Smooth muscle cell (in vitro differentiated cells): ENCODE data around the gene ZDHHC4. TPM values are rescaled to one million over a fixed set of nuclear protein-coding genes. Genes with fewer than 3 reads are reported as not detected.
"Not testable (repeated sequence)": the region's sequence is repeated elsewhere in the genome, so short reads cannot be mapped to it uniquely, and the experiment has no call there.

Experiments used
- DNase-seq: peaks from one replicate; lab custom pipeline; 2025; ENCODE audit not compliant: unreplicated experiment; lab: John Stamatoyannopoulos, UW
- H2AFZ ChIP-seq: fragments of 200-600 bp; sonication (generic); 2 replicates; pipeline ENCODE4 v1.6.0; 2016; ENCODE audit warnings: antibody characterized with exemption, low read depth, mild to moderate bottlenecking
- H3F3A ChIP-seq: fragments of 200-600 bp; sonication (generic); 2 replicates; pipeline ENCODE4 v1.6.0; 2017; ENCODE audit warnings: antibody characterized with exemption, low read depth
- H3K27ac ChIP-seq: fragments of 200-600 bp; sonication (generic); 2 replicates; pipeline ENCODE4 v1.5.1; 2016; ENCODE audit warnings: low read depth, mild to moderate bottlenecking
- H3K27me3 ChIP-seq: fragments of 200-600 bp; sonication (generic); 2 replicates; pipeline ENCODE4 v1.6.1; 2016; ENCODE audit warnings: low read depth, mild to moderate bottlenecking
- H3K36me3 ChIP-seq: fragments of 200-600 bp; sonication (generic); 2 replicates; pipeline ENCODE4 v1.5.1; 2016; ENCODE audit warnings: low read depth
- H3K4me1 ChIP-seq: fragments of 200-600 bp; sonication (generic); 2 replicates; pipeline ENCODE4 v1.5.1; 2016; ENCODE audit warnings: low read depth
- H3K4me2 ChIP-seq: fragments of 200-600 bp; sonication (generic); 2 replicates; pipeline ENCODE4 v1.6.0; 2016; ENCODE audit warnings: mild to moderate bottlenecking
- H3K4me3 ChIP-seq: fragments of 200-600 bp; sonication (generic); 2 replicates; pipeline ENCODE4 v1.5.1; 2016; ENCODE audit warnings: mild to moderate bottlenecking
- H3K79me2 ChIP-seq: fragments of 200-600 bp; sonication (generic); 2 replicates; pipeline ENCODE4 v1.6.0; 2016; ENCODE audit warnings: low read depth, mild to moderate bottlenecking
- H3K9ac ChIP-seq: fragments of 200-600 bp; sonication (generic); 2 replicates; pipeline ENCODE4 v1.6.0; 2016; ENCODE audit warnings: low read depth
- H3K9me3 ChIP-seq: fragments of 200-600 bp; sonication (generic); replicated peaks from 2 replicates; pipeline ENCODE4 v1.5.1; 2016; ENCODE audit warnings: low read depth
- H4K20me1 ChIP-seq: fragments of 200-600 bp; sonication (generic); 2 replicates; pipeline ENCODE4 v1.6.0; 2016; ENCODE audit warnings: low read depth
- WGBS: methylation state at CpG from one replicate; pipeline ENCODE4 v1.1.7; 2016; ENCODE audit warnings: low lambda C conversion rate; 5-methylcytosine and 5-hydroxymethylcytosine counted together
- polyA plus RNA-seq: library from polyadenylated mRNA; unstranded; fragments of >200 nt; fragmentation: Nextera tagmentation; extraction: Ambion mirVana; gene quantifications from 2 replicates; pipeline ENCODE4 v1.2.1, GENCODE V29; 2016
- total RNA-seq: library from RNA; depleted of rRNA; stranded (reverse); fragments of >200 nt; gene quantifications from 2 replicates; pipeline ENCODE4 v1.2.3, GENCODE V29; 2014
- TF ChIP-seq, protein P1 (sequence below): fragments of 200-600 bp; sonication (generic); IDR thresholded peaks from 2 replicates; pipeline ENCODE4 v1.5.1; 2017; ENCODE audit warnings: borderline replicate concordance, mild to moderate bottlenecking, antibody characterized with exemption; ENCODE audit not compliant: insufficient read depth, poor library complexity, severe bottlenecking

Gene ZDHHC4
- total and polyA plus RNA-seq, 2 experiments from 2014 or later, result 55.8 to 86.8 TPM

DNA sequence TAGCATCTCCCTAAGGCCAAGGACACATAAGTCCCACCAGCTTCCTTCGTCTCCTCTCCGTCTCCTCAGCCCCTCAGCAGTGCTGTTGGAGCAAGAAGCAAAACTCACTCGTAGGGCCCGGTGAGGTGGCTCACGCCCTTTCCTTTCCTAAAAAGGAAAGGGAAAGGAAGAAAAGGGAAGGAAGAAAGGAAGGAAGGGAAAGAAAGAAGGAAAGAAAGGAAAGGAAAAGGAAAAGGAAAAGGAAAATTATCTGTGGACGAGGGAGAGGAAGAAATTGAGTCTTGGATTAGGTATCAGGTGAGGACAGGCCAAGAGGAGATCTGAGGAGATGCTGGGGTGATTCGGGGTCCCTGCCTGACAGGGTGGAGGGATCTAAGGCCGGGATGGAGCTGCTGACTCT lies 56.8 kb downstream of the ZDHHC4 start:
- Histone ChIP-seq H3K27me3 (no peaks in the 10 kb centered on the region), H3K79me2 (peaks cover 13% of the 10 kb centered on the region), H3F3A (no peaks in the 10 kb centered on the region), H4K20me1 (peaks cover 8% of the 10 kb centered on the region), H3K9ac (no peak overlapping the region), H3K36me3 (no peaks in the 10 kb centered on the region), H3K4me1 (peaks cover 4% of the 10 kb centered on the region), H3K4me2 (no peak overlapping the region), H3K4me3 (no peak overlapping the region), H3K9me3 (no peaks in the 10 kb centered on the region), H3K27ac (no peak overlapping the region), H2AFZ (no peak overlapping the region)
- TF ChIP-seq, protein P1, sequence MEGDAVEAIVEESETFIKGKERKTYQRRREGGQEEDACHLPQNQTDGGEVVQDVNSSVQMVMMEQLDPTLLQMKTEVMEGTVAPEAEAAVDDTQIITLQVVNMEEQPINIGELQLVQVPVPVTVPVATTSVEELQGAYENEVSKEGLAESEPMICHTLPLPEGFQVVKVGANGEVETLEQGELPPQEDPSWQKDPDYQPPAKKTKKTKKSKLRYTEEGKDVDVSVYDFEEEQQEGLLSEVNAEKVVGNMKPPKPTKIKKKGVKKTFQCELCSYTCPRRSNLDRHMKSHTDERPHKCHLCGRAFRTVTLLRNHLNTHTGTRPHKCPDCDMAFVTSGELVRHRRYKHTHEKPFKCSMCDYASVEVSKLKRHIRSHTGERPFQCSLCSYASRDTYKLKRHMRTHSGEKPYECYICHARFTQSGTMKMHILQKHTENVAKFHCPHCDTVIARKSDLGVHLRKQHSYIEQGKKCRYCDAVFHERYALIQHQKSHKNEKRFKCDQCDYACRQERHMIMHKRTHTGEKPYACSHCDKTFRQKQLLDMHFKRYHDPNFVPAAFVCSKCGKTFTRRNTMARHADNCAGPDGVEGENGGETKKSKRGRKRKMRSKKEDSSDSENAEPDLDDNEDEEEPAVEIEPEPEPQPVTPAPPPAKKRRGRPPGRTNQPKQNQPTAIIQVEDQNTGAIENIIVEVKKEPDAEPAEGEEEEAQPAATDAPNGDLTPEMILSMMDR, result no peak
- DNase-seq, result no peak
- WGBS, result 87% methylated on average over 8 of the region's 8 CpGs

DNA sequence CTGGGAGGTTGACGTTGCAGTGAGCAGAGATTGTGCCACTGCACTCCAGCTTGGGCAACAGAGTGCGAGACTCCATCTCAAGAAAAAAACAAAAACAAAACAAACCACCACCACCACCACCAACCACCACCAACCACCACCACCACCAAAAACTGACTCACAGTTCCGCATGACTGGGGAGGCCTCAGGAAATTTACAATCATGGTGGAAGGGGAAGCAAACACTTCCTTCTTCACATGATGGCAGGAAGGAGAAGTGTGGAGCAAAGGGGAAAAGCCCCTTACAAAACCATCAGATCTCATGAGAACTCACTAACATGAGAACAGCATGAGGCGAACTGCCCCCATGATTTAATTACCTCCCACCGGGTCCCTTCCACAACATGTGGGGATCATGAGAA lies 57.7 kb downstream of the ZDHHC4 start:
- peaks cover 13% of the 10 kb centered on the region for H4K20me1 ChIP-seq
- not testable (repeated sequence) for H3K4me3 ChIP-seq, H3K36me3 ChIP-seq, H3K9me3 ChIP-seq, H3K9ac ChIP-seq, H3F3A ChIP-seq, H2AFZ ChIP-seq, H3K4me1 ChIP-seq, H3K27me3 ChIP-seq, H3K4me2 ChIP-seq, H3K27ac ChIP-seq, DNase-seq
- H3K79me2 ChIP-seq, result peaks cover 22% of the 10 kb centered on the region
- 94% methylated on average over 5 of the region's 5 CpGs for WGBS

DNA sequence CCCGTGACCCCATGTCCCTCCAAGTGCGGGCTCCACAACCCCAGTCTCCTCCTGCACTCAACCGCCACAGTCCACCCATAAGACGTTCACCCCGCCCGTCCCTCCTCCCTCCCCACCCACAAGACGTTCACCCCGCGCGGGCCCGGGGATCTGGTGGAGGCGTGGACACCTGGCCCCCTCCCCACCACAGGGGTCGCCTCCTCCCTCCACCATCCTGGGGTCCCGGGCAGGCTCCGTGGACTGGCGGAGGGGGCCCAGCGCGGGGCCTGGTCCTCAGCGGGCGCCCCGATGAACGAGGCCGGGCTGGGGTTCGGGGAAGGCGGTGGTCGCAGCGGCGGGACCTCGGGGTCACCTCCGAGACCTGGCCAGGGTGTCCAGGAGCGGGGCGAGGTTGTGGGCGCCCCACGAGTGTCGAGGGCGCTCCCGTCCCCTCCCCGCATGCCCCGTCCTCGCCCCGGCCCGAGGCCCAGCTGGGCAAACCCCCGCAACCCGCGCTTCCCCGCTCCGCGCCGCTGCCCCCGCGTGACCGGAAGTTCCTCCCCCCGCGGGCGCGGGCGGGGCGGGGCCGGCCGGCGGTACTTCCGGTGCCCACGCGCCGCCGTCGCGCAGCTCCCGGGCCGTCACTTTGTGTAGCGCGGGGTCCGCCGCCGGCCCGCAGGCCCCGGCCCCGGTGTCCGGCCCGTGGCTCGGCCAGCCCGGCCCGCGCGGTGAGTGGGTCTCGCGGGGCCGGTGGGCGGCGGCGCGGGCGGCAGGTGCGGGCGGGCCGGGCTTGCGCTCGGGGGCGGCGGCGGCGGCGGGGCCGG lies 59.7 kb downstream of the ZDHHC4 start, which contains the start of gene ZNF316:
ZNF316 (plus strand) TSS at position 578 of the 803 bp plus-strand sequence. CDS start 5,092 bp downstream, outside the sequence.
- H3K9me3 ChIP-seq, result no peaks in the 10 kb centered on the region
- H3K4me1 ChIP-seq, result peaks cover 4% of the 10 kb centered on the region
- no peaks in the 10 kb centered on the region for H3K36me3 ChIP-seq
- TF ChIP-seq, protein P1, result no peak
- no peaks in the 10 kb centered on the region for H3F3A ChIP-seq
- no peaks in the 10 kb centered on the region for H3K27me3 ChIP-seq
- DNase-seq, result peak; percentile 15
- no peak within 1 kb of the TSS for H3K27ac ChIP-seq
- peaks cover 28% of the 10 kb centered on the region for H4K20me1 ChIP-seq
- H3K9ac ChIP-seq, result peak within 1 kb of the TSS; percentile 91
- H3K4me2 ChIP-seq, result peak within 1 kb of the TSS; percentile 100
- peaks cover 29% of the 10 kb centered on the region for H3K79me2 ChIP-seq
- WGBS, result 6% methylated on average over 15 of the region's 104 CpGs
- peak within 1 kb of the TSS; percentile 83 for H3K4me3 ChIP-seq
- peak within 1 kb of the TSS; percentile 95 for H2AFZ ChIP-seq

DNA sequence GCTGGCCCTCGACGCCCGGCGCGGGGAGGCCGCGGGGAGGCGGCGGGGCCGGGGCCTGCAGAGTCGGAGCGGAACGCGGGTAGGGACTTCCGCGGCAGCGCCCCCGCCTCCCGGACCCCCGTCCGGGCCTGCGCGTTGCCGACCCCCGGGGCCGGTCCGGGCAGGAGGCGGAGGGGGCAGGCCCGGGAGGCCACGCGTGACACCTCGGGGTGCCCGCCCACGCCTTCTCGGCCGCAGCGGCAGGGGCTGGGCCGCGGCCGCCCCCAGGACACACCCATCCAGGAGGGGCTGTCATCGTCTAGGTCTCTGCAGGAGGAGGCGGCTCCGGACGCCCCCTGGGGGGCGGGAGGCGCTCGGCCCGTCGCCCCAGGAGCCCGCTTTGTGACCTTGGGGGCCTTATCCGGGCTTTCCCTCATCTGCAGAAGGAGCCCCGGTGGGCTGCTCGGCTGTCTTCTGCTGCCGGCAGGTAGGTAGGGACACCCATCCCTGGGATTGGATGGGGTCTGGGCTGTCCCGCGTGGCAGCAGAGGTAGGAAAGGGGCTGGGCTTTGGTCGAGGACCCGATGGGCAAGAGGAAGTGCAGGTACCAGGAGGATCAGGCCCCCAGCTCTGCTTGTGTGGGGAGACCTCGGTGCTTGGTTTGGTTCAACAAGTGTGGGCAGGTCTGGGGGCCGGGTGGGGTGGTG lies 60.4 kb downstream of the ZDHHC4 start:
- H3K9me3 ChIP-seq, result no peaks in the 10 kb centered on the region
- no peak overlapping the region for H2AFZ ChIP-seq
- WGBS, result 10% methylated on average over 18 of the region's 60 CpGs
- peaks cover 4% of the 10 kb centered on the region for H3K4me1 ChIP-seq
- peaks cover 28% of the 10 kb centered on the region for H4K20me1 ChIP-seq
- H3K79me2 ChIP-seq, result peaks cover 29% of the 10 kb centered on the region
- H3K4me3 ChIP-seq, result peak overlapping the region; percentile 76
- no peaks in the 10 kb centered on the region for H3K27me3 ChIP-seq
- TF ChIP-seq, protein P1, result peak; percentile 39
- no peaks in the 10 kb centered on the region for H3F3A ChIP-seq
- no peak for DNase-seq
- peak overlapping the region; percentile 53 for H3K9ac ChIP-seq
- peak overlapping the region; percentile 94 for H3K4me2 ChIP-seq
- no peaks in the 10 kb centered on the region for H3K36me3 ChIP-seq
- no peak overlapping the region for H3K27ac ChIP-seq
